HG03280 (cell line): ENCODE measurements around the gene ZNF28.
"Not testable (repeated sequence)": the region's sequence is repeated elsewhere in the genome, so short reads cannot be mapped to it uniquely, and the experiment has no call there.

Source experiments
- ATAC-seq: cut with Tn5 transposase; IDR thresholded peaks from one replicate; pipeline ENCODE4 v1.9.1; 2021; ENCODE audit warnings: mild to moderate bottlenecking, moderate library complexity; ENCODE audit not compliant: unreplicated experiment

ZNF28 gene

DNA sequence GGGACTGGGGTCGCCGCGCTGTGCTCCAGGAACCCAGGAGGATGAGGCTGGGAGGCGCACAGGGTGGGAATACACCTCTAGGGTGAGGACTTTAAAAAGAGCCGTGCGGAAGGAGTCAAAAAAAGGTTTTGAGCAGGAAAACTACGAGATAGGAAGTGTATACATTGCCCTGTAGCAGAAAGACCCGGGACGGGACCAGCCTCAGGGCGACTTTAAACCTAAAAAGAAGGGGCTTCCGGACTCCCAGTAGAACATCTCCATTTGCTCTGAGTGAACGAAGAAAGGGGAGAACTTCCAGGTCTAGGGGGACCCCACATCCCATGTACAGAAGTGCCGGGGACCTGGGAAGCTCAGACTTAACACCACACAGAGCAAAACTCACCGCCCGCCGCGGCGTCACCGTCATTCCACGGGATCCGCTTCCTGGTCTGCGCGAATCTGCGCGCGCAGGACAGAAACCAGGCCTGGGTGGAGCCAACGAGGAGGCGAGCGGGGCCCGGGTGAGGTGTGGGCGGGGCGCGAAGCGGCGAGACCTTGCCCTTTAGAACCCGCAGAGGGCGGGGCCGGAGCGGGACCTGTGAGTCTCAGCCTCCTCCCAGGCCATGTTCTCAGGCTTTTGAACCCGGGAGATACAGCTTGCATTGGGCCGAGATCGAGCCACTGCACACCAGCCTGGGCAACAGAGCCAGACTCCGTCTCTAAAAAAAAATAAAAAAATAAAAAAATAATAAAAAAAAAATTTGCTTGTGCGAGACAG, at the start of gene ZNF28:
TSS of gene ZNF28 (minus strand) at position 430 of the 757 bp plus-strand sequence. CDS start 3,675 bp downstream, outside the sequence.
- ATAC-seq, result peak; percentile 97

- ATAC-seq, result not testable (repeated sequence)
These were observed 46.6 kb upstream of the ZNF28 start for GRCh38 chr19:52868031-52868430.

DNA sequence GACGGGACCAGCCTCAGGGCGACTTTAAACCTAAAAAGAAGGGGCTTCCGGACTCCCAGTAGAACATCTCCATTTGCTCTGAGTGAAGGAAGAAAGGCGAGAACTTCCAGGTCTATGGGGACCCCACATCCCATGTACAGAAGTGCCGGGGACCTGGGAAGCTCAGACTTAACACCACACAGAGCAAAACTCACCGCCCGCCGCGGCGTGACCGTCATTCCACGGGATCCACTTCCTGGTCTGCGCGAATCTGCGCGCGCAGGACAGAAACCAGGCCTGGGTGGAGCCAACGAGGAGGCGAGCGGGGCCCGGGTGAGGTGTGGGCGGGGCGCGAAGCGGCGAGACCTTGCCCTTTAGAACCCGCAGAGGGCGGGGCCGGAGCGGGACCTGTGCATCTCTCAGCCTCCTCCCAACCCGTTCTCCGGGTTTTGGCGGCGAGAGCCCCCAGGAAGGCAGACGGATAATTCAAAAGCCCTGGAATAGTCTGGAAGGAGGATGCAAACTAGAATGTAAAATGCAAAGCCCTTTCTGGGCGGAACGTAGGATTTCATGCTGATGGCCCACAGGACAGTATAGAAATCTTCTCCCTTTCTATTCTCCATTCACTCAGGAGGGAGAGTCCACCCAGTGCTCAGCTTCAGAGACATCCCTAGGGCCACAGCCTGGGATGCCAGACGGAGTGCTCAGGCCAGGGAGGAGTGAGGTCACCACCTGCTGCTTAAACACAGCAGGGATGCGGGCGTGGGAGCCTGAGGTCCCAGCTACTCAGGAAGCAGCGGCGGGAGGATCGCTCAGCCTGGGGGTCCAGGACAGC, 36.2 kb upstream of the ZNF28 start, which contains the start of gene ZNF468:
TSS of gene ZNF468 (minus strand) at position 242 of the 814 bp plus-strand sequence. CDS start 3,347 bp downstream, outside the sequence.
- peak; percentile 100 for ATAC-seq

DNA sequence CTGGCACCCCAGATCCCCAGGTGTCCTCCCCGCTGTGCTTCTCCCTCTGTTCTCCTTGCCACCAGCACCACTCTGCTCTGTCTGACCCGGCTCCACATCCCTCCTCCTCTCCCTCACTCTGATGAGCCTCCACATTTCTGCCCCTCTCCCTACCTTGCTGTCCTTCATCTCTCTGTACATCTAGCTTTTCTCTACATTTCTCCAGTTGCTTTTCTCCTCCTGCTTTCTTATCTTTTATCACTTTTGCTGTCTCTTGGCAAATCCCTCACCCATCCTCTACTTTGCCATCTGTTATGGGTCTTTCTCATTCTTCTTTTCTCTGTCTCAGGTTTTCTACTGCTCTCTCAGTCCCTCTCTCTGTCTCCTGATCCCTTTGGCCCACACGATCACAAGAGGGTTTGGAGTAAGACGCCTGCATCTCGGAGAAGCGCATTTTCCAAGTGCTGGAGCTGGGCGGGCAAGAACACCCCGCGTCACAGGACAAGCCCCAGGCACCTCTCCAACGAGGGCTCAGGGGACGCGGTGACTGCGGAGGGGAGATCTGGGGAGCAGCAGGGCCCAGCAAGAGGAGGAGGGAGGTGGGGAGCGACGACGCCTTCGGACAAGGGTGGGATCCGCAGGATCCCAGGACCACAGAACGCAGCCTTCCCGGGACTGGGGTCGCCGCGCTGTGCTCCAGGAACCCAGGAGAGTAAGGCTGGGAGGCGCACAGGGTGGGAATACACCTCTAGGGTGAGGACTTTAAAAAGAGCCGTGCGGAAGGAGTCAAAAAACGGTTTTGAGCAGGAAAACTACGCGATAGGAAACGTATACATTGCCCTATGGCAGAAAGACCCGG, 35.3 kb upstream of the ZNF28 start:
- peak; percentile 4 for ATAC-seq

DNA sequence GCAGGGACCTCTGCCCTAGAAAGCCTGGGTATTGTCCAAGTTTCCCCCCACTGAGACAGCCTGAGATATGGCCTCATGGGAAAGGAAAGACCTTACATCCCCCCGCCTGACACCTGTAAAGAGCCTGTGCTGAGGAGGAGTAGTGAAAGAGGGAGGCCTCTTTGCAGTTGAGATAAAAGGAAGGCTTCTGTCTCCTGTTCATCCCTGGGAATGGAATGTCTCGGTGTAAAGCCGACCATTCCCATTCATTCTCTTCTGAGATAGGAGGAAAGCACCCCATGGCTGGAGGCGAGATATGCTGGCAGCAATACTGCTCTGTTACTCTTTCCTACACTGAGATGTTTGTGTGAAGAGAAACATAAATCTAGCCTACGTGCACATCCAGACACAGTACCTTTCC, 25.9 kb upstream of the ZNF28 start:
- not testable (repeated sequence) for ATAC-seq

- not testable (repeated sequence) for ATAC-seq
These were observed 19.5 kb upstream of the ZNF28 start for GRCh38 chr19:52840825-52841465.

GRCh38 chr19:52834289-52834688, 12.9 kb upstream of the ZNF28 start:
- ATAC-seq, result not testable (repeated sequence)

GRCh38 chr19:52833541-52833940, 12.1 kb upstream of the ZNF28 start:
- not testable (repeated sequence) for ATAC-seq

GRCh38 chr19:52829866-52830265, 8.4 kb upstream of the ZNF28 start:
- ATAC-seq, result not testable (repeated sequence)

DNA sequence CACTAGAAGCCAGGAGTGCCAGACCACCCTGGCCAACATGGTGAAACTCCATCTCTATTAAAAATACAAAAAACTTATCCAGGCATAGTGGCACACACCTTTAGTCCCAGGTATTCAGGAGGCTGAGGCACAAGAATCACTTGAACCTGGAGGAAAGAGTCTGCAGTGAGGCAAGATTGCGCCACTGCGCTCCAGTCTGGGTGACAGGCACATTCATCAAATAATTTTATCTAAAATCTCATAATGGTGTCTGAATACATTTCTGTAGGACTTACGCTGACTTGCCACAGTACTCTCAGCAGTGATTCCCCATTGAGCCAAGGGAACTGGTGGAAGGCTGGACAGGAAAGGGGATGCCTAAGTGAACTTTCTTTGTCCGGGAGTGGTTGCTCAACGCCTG, 4.3 kb upstream of the ZNF28 start:
- no peak for ATAC-seq

DNA sequence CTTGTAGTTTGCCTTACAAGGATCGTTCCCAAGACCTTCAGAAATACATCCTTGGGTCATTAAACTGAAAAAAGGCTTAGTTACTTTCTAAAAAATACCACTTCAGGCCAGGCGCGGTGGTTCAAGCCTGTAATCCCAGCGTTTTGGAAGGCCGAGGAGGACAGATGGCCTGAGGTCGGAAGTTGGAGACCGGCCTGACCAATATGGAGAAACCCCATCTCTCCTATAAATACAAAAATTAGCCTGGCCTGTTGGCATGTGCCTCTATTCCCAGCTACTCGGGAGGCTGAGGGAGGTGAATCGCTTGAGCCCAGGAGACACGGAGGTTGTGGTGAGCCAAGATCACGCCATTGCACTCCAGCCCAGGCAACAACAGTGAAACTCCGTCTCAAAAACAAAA, 2.2 kb upstream of the ZNF28 start:
- no peak for ATAC-seq

DNA sequence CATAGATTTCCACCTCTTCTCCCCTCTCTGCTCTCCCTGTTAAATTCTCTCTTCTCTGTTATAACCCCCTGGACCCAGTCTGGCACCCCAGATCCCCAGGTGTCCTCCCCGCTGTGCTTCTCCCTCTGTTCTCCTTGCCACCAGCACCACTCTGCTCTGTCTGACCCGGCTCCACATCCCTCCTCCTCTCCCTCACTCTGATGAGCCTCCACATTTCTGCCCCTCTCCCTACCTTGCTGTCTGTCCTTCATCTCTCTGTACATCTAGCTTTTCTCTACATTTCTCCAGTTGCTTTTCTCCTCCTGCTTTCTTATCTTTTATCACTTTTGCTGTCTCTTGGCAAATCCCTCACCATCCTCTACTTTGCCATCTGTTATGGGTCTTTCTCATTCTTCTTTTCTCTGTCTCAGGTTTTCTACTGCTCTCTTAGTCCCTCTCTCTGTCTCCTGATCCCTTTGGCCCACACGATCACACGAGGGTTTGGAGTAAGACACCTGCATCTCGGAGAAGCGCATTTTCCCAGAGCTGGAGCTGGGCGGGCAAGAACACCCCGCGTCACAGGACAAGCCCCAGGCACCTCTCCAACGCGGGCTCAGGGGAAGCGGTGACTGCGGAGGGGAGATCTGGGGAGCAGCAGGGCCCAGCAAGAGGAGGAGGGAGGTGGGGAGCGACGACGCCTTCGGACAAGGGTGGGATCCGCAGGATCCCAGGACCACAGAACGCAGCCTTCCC, 795 bp downstream of the ZNF28 start:
- peak; percentile 38 for ATAC-seq

- ATAC-seq, result no peak
These were observed 11.6 kb downstream of the ZNF28 start for GRCh38 chr19:52809801-52810200.

GRCh38 chr19:52799950-52800640, 21.3 kb downstream of the ZNF28 start:
- not testable (repeated sequence) for ATAC-seq

- no peak for ATAC-seq
These were observed 32.0 kb downstream of the ZNF28 start for GRCh38 chr19:52789440-52789839.

DNA sequence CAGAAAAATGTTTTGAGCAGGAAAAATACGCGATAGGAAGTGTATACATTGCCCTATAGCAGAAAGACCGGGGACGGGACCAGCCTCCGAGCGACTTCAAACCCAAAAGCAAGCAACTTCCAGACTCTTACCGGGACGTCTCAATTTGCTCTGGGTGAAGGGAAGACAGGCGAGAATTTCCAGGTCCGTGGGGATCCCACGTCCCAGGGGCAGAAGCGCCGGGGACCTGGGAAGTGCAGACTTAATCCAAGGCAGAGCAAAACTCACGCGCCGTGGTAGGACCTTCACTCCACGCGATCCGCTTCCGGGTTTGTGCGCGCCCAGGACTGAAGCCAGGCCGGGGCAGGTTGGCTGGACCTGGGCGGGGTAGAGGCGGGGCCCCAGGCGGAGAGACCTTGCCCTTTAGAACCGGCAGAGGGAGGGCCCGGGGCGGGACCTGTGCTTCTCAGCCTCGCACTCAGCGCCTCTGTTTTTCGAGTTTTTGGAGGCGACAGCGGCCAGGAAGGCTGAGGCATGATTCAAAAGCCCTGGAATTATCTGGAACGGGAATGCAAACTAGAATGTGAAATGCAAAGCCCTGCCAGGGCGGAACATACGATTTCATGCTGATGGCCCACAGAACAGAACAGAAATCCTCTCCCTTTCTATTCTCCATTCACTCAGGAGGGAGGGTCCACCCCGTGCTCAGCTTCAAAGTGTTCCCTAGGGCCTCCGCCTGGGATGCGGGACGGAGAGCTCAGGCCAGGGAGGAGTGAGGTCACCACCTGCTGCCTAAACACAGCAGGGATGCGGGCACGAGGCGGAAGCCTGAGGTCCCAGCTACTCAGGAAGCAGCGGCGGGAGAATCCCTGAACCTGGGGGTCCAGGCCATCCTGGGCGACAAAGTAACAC, 34.7 kb downstream of the ZNF28 start, which contains the start of gene ZNF600:
TSS of gene ZNF600 (minus strand) at position 328 of the 891 bp plus-strand sequence. CDS start 7,903 bp downstream, outside the sequence.
- ATAC-seq, result peak; percentile 93

DNA sequence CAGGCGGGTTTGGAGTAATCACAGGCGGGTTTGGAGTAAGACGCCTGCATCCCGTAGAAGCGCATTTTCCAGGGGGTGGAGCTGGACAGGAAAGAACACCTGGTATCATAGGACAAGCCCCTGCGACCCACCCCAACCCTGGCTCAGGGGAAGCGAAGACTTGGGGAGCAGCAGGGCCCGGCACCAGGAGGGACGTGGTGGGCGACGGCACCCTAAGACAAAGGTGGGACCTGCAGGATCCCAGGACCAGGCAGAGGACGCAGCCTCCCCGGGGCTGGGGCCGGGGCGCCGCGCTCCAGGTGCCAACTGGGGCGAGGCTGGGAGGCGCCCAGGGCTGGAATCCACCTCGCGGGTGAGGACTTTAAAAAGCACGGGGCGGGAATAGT, 35.4 kb downstream of the ZNF28 start:
- ATAC-seq, result peak; percentile 27

GRCh38 chr19:52785506-52785905, 35.9 kb downstream of the ZNF28 start:
- ATAC-seq, result no peak
